Hepatocyte (in vitro differentiated cells): ENCODE results near the gene PIAS4.

Experiments used
- EZH2 ChIP-seq: fragments of 200-600 bp; sonication (generic); IDR thresholded peaks from 2 replicates; pipeline ENCODE4 v1.6.1; 2016; ENCODE audit warnings: antibody characterized with exemption, mild to moderate bottlenecking, borderline replicate concordance
- EZH2phosphoT487 ChIP-seq: fragments of 200-600 bp; sonication (generic); IDR thresholded peaks from one replicate; pipeline ENCODE4 v1.6.1; 2018; ENCODE audit warnings: antibody characterized with exemption, mild to moderate bottlenecking, low read depth, moderate library complexity; ENCODE audit not compliant: unreplicated experiment, severe bottlenecking
- TF ChIP-seq, protein P1 (sequence below): fragments of 200-600 bp; sonication (generic); IDR thresholded peaks from 2 replicates; pipeline ENCODE4 v1.5.1; 2016; ENCODE audit warnings: antibody characterized with exemption, mild to moderate bottlenecking; ENCODE audit not compliant: poor library complexity

DNA sequence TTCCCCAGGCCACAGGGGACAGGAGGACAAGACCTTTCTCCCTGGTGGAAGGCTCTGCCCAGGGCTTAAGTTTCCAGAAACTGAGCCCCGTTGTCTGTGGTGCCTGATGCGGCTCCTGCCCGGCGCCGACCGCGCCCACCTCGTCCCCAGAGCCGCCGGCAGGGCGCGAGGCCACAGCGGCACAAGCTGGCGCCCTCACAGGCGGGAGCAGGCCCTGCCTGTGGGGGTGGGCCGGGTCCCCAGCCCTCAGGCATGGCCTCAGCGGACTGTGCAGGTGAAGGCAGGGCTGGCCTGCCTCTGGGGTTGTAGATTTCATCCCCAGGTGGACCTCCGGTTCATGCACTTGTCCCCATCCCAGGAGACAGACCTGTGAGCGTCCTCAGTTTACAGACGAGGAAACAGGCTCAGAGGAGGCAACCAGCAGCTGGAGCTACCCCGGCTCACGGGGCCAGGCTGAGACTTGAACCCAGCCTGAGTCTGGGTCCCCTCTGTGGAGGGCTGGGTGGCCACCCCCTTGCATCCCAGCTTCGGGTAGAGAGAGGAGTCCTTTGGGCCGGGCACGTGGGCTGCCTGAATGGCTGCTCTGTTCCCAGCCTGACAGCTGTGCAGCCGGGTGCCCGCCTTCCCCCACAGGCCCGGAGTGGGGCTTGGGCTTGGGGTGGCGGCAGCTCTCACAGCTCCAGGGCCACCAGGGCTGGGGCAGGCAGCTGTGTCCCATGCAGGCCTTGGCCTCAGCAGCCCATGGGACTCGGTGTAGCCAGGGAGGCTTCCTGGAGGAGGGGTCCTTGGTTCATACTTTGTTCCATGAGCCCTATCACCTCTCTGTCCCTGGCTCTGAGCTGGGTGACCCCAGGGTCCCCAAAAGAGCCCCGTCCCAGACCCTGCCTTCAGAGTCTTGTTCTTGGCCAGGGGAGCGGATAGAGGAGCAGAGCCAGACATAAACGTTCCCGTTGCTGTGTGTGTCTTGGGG lies 26.8 kb downstream of the PIAS4 start:
- TF ChIP-seq, protein P1, sequence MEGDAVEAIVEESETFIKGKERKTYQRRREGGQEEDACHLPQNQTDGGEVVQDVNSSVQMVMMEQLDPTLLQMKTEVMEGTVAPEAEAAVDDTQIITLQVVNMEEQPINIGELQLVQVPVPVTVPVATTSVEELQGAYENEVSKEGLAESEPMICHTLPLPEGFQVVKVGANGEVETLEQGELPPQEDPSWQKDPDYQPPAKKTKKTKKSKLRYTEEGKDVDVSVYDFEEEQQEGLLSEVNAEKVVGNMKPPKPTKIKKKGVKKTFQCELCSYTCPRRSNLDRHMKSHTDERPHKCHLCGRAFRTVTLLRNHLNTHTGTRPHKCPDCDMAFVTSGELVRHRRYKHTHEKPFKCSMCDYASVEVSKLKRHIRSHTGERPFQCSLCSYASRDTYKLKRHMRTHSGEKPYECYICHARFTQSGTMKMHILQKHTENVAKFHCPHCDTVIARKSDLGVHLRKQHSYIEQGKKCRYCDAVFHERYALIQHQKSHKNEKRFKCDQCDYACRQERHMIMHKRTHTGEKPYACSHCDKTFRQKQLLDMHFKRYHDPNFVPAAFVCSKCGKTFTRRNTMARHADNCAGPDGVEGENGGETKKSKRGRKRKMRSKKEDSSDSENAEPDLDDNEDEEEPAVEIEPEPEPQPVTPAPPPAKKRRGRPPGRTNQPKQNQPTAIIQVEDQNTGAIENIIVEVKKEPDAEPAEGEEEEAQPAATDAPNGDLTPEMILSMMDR, result no peak
- TF ChIP-seq EZH2 (no peak), EZH2phosphoT487 (no peak)
